Liver (tissue), 9 donors: Measurements from ENCODE around the gene CLDN3. TPM values are rescaled to one million over a fixed set of nuclear protein-coding genes. Genes with fewer than 3 reads are reported as not detected.

Experiments
- DNase-seq: peaks from one replicate; pipeline ENCODE4 v3.0.0-alpha.2; 2017; ENCODE audit warnings: low spot score
- H3K27ac ChIP-seq, 2 donors: one replicate each; pipeline ENCODE4 v1.7.0; 2013; ENCODE audit warnings: inconsistent platforms in 2 of 2, low read length in 2 of 2, control low read depth in 1 of 2, low read depth in 1 of 2, mild to moderate bottlenecking in 1 of 2
- H3K27me3 ChIP-seq, 4 donors: one replicate each; pipeline versions ENCODE4 v1.6.1 to v1.7.0; 2013; ENCODE audit warnings: low read length in 3 of 4, inconsistent platforms in 1 of 4, mild to moderate bottlenecking in 1 of 4, moderate library complexity in 1 of 4; ENCODE audit not compliant: control insufficient read depth in 4 of 4, insufficient read depth in 4 of 4
- H3K36me3 ChIP-seq, 4 donors: one replicate each; pipeline versions ENCODE4 v1.6.1 to v1.7.0; 2013; ENCODE audit warnings: low read length in 3 of 4, mild to moderate bottlenecking in 3 of 4, low read depth in 1 of 4, moderate library complexity in 1 of 4; ENCODE audit not compliant: control insufficient read depth in 4 of 4, insufficient read depth in 3 of 4
- H3K4me1 ChIP-seq, 4 donors: one replicate each; pipeline versions ENCODE4 v1.6.1 to v1.7.0; 2013; ENCODE audit warnings: low read length in 3 of 4, mild to moderate bottlenecking in 3 of 4, moderate library complexity in 1 of 4; ENCODE audit not compliant: control insufficient read depth in 4 of 4, insufficient read depth in 4 of 4
- H3K4me3 ChIP-seq, 3 donors: one replicate each; pipeline versions ENCODE4 v1.6.1 to v1.7.0; 2013; ENCODE audit warnings: low read length in 3 of 3, control low read depth in 1 of 3, low read depth in 1 of 3, mild to moderate bottlenecking in 1 of 3
- H3K9ac ChIP-seq, 2 donors: one replicate each; pipeline ENCODE4 v1.7.0; 2013; ENCODE audit warnings: low read length in 2 of 2, mild to moderate bottlenecking in 2 of 2, moderate library complexity in 2 of 2, control low read depth in 1 of 2, low read depth in 1 of 2
- H3K9me3 ChIP-seq, 4 donors: one replicate each; pipeline versions ENCODE4 v1.6.1 to v1.7.0; 2013; ENCODE audit warnings: low read length in 3 of 4; ENCODE audit not compliant: control insufficient read depth in 4 of 4
- ATF3 ChIP-seq: IDR thresholded peaks from 2 replicates; pipeline ENCODE4 v1.6.1; 2016; ENCODE audit warnings: antibody characterized with exemption
- CTCF ChIP-seq: fragments of 150-350 bp; IDR thresholded peaks from 2 replicates; pipeline ENCODE4 v1.5.1; 2017; ENCODE audit warnings: improper control_type of control experiment, low read depth, low read length; ENCODE audit not compliant: missing input control
- EGR1 ChIP-seq, 2 donors: IDR thresholded peaks; 2 replicates each; pipeline ENCODE4 v1.6.1; 2016 to 2018; ENCODE audit warnings: antibody characterized with exemption in 2 of 2, low read depth in 2 of 2
- GABPA ChIP-seq, 2 donors: IDR thresholded peaks in 1 of 2; conservative IDR thresholded peaks in 1 of 2; 2 replicates each; pipeline ENCODE4 v1.6.1; 2016; ENCODE audit warnings: antibody characterized with exemption in 2 of 2, mild to moderate bottlenecking in 1 of 2, moderate library complexity in 1 of 2
- HNF4A ChIP-seq, 2 donors: conservative IDR thresholded peaks; 2 replicates each; pipeline ENCODE4 v1.6.1; 2016; ENCODE audit warnings: antibody characterized with exemption in 2 of 2, mild to moderate bottlenecking in 2 of 2
- HNF4G ChIP-seq: IDR thresholded peaks from 2 replicates; pipeline ENCODE4 v1.6.1; 2016; ENCODE audit warnings: antibody characterized with exemption
- JUND ChIP-seq, 2 donors: IDR thresholded peaks; 2 replicates each; pipeline ENCODE4 v1.6.1; 2016; ENCODE audit warnings: antibody characterized with exemption in 2 of 2
- MAX ChIP-seq: IDR thresholded peaks from 2 replicates; pipeline ENCODE4 v1.6.1; 2016; ENCODE audit warnings: antibody characterized with exemption
- NR2F2 ChIP-seq: IDR thresholded peaks from 2 replicates; pipeline ENCODE4 v1.6.1; 2016; ENCODE audit warnings: antibody characterized with exemption
- RAD21 ChIP-seq, 2 donors: IDR thresholded peaks; 2 replicates each; pipeline ENCODE4 v1.6.1; 2016; ENCODE audit warnings: antibody characterized with exemption in 2 of 2, mild to moderate bottlenecking in 2 of 2
- SP1 ChIP-seq: IDR thresholded peaks from 2 replicates; pipeline ENCODE4 v1.6.1; 2018; ENCODE audit warnings: antibody characterized with exemption, mild to moderate bottlenecking
- TAF1 ChIP-seq: conservative IDR thresholded peaks from 2 replicates; pipeline ENCODE4 v1.6.1; 2016; ENCODE audit warnings: antibody characterized with exemption, mild to moderate bottlenecking
- YY1 ChIP-seq: IDR thresholded peaks from 2 replicates; pipeline ENCODE4 v1.6.1; 2016; ENCODE audit warnings: antibody characterized with exemption, mild to moderate bottlenecking
- ZBTB33 ChIP-seq: IDR thresholded peaks from 2 replicates; pipeline ENCODE4 v1.6.1; 2016; ENCODE audit warnings: antibody characterized with exemption
- WGBS: extraction: QIAGEN DNeasy Blood & Tissue Kit; methylation state at CpG from one replicate; pipeline ENCODE4 v1.1.7; 2013; 5-methylcytosine and 5-hydroxymethylcytosine counted together
- polyA plus RNA-seq, 2 donors: library from polyadenylated mRNA; stranded (reverse) in 1 of 2; unstranded in 1 of 2; fragments of 200-250 nt in 1 of 2; fragments of >200 nt in 1 of 2; fragmentation: Nextera tagmentation in 1 of 2; extraction: Ambion mirVana in 1 of 2; gene quantifications; one replicate each; pipeline versions ENCODE4 v1.2.1 to v1.2.3, GENCODE V29; 2013 to 2015
- total RNA-seq, 2 donors: library from RNA; depleted of rRNA; stranded (reverse); fragments of >200 nt; gene quantifications; one replicate each; pipeline ENCODE4 v1.2.3, GENCODE V29; 2014
- donor health status: healthy.
- donor health status: healthy.
- donor health status: healthy.
- donor health status: healthy.
- donor health status: healthy.

Gene CLDN3
- total and polyA plus RNA-seq, 4 donors = 3.6 to 43.0 (median 22.9) TPM

- no peak for TF ChIP-seq YY1
- TF ChIP-seq EGR1 (IDR thresholded peaks at IDR 0.05; ENCODE audit: low read depth in 2 of 2) = no peak
These were observed 27.1 kb downstream of the CLDN3 start (continued) for GRCh38 chr7:73742753-73743641.

- H3K27ac ChIP-seq = peak overlapping the region; percentile 66 to 83
- H3K4me1 ChIP-seq = peaks cover 0 to 31% (median 16%) of the 10 kb centered on the region in 4 donors
- 49% methylated on average over 7 of the region's 7 CpGs for WGBS
- no peaks in the 10 kb centered on the region for H3K9me3 ChIP-seq
- H3K9ac ChIP-seq = peak overlapping the region in 1 of 2 donors; percentile 62
- DNase-seq = no peak
- no peak for TF ChIP-seq EGR1 (IDR thresholded peaks at IDR 0.05; ENCODE audit: low read depth in 2 of 2)
- no peak for TF ChIP-seq JUND (IDR thresholded peaks at IDR 0.05)
- TF ChIP-seq ATF3 = no peak
- TF ChIP-seq NR2F2 = no peak
- TF ChIP-seq HNF4A (conservative IDR thresholded peaks at IDR 0.05) = no peak
- no peak for TF ChIP-seq MAX
- TF ChIP-seq TAF1 = no peak
- no peak for TF ChIP-seq GABPA (IDR thresholded peaks at IDR 0.05 in 1 of 2, conservative IDR thresholded peaks at IDR 0.05 in 1 of 2)
- TF ChIP-seq SP1 = no peak
- TF ChIP-seq RAD21 (IDR thresholded peaks at IDR 0.05) = no peak
- TF ChIP-seq ZBTB33 = no peak
- TF ChIP-seq HNF4G = no peak
- no peak for TF ChIP-seq CTCF
- H3K4me3 ChIP-seq = peak overlapping the region in 1 of 3 donors; percentile 26
- peaks cover 0 to under 1% (median 0%) of the 10 kb centered on the region in 4 donors for H3K36me3 ChIP-seq
- no peaks in the 10 kb centered on the region for H3K27me3 ChIP-seq
These were observed 27.7 kb downstream of the CLDN3 start for GRCh38 chr7:73742338-73742752.

GRCh38 chr7:73741600-73741999, 28.5 kb downstream of the CLDN3 start:
- Histone ChIP-seq H3K36me3 (peaks cover 0 to 8% (median 0%) of the 10 kb centered on the region in 4 donors), H3K27me3 (no peaks in the 10 kb centered on the region), H3K9me3 (no peaks in the 10 kb centered on the region), H3K9ac (no peak overlapping the region), H3K4me3 (no peak overlapping the region), H3K27ac (peak overlapping the region in 1 of 2 donors; percentile 9), H3K4me1 (peaks cover 0 to 31% (median 16%) of the 10 kb centered on the region in 4 donors)
- DNase-seq = no peak
- WGBS = 89% methylated on average over 5 of the region's 5 CpGs
- TF ChIP-seq EGR1 (IDR thresholded peaks at IDR 0.05; ENCODE audit: low read depth in 2 of 2) = no peak
